ENCODE data around the gene BABAM2.

Gene BABAM2

GRCh38 chr2:28270456-28271152, 380.1 kb downstream of the BABAM2 start:
- peaks cover 58% of the 10 kb centered on the region for H3K4me1 Mint-ChIP-seq
- H3K4me3 Mint-ChIP-seq: no peak overlapping the region
- CTCF ChIA-PET: interaction anchor here (2.1 kb wide), 1 partner anchor 20 kb away, joined by 13 read pairs; no protein-coding TSS in a partner anchor
- H3K27ac Mint-ChIP-seq: no peak overlapping the region
- H3K9me3 Mint-ChIP-seq: no peaks in the 10 kb centered on the region
- peaks cover 3% of the 10 kb centered on the region for H3K27me3 Mint-ChIP-seq
- no peak for DNase-seq
- peaks cover 19% of the 10 kb centered on the region for H3K36me3 Mint-ChIP-seq

- peaks cover 3% of the 10 kb centered on the region for H3K27me3 Mint-ChIP-seq
- no peak for DNase-seq
- CTCF ChIA-PET: interaction anchor here (2.1 kb wide), 1 partner anchor 20 kb away, joined by 13 read pairs; no protein-coding TSS in a partner anchor
- peaks cover 17% of the 10 kb centered on the region for H3K36me3 Mint-ChIP-seq
- no peaks in the 10 kb centered on the region for H3K9me3 Mint-ChIP-seq
- peak overlapping the region; percentile 62 for H3K27ac Mint-ChIP-seq
- H3K4me3 Mint-ChIP-seq: no peak overlapping the region
- peaks cover 66% of the 10 kb centered on the region for H3K4me1 Mint-ChIP-seq
Measured at GRCh38 chr2:28271231-28271918, 380.8 kb downstream of the BABAM2 start.

GRCh38 chr2:28271919-28272250, 381.4 kb downstream of the BABAM2 start:
- Mint-ChIP-seq H3K4me1 (peaks cover 71% of the 10 kb centered on the region), H3K9me3 (no peaks in the 10 kb centered on the region), H3K36me3 (peaks cover 16% of the 10 kb centered on the region), H3K4me3 (no peak overlapping the region), H3K27ac (peak overlapping the region; percentile 62), H3K27me3 (peaks cover 3% of the 10 kb centered on the region)
- no peak for DNase-seq
- CTCF ChIA-PET: interaction anchor here (2.1 kb wide), 1 partner anchor 21 kb away, joined by 13 read pairs; no protein-coding TSS in a partner anchor

- Mint-ChIP-seq H3K36me3 (peaks cover 12% of the 10 kb centered on the region), H3K27ac (no peak overlapping the region), H3K9me3 (no peaks in the 10 kb centered on the region), H3K27me3 (peaks cover 3% of the 10 kb centered on the region), H3K4me1 (peaks cover 61% of the 10 kb centered on the region), H3K4me3 (no peak overlapping the region)
- no peak for DNase-seq
- CTCF ChIA-PET: interaction anchor here (1.3 kb wide), 1 partner anchor 12 kb away, joined by 3 read pairs; no protein-coding TSS in a partner anchor
Measured at GRCh38 chr2:28273751-28274150, 383.2 kb downstream of the BABAM2 start.

- CTCF ChIA-PET: no interaction called here
- no peak for DNase-seq
- H3K27ac Mint-ChIP-seq: no peak overlapping the region
Measured at GRCh38 chr2:28274911-28275685, 384.6 kb downstream of the BABAM2 start.

GRCh38 chr2:28276076-28276618, 385.6 kb downstream of the BABAM2 start:
- H3K4me3 Mint-ChIP-seq: no peak overlapping the region
- H3K9me3 Mint-ChIP-seq: no peaks in the 10 kb centered on the region
- peaks cover 48% of the 10 kb centered on the region for H3K4me1 Mint-ChIP-seq
- no peak overlapping the region for H3K27ac Mint-ChIP-seq
- CTCF ChIA-PET: interaction anchor here (0.8 kb wide), 1 partner anchor 593 kb away, joined by 3 read pairs; no protein-coding TSS in a partner anchor
- no peak for DNase-seq
- peaks cover 11% of the 10 kb centered on the region for H3K36me3 Mint-ChIP-seq
- peaks cover 3% of the 10 kb centered on the region for H3K27me3 Mint-ChIP-seq

More at GRCh38 chr2:28274911-28275685, 384.6 kb downstream of the BABAM2 start:
- Mint-ChIP-seq H3K9me3 (no peaks in the 10 kb centered on the region), H3K4me1 (peaks cover 56% of the 10 kb centered on the region), H3K36me3 (peaks cover 7% of the 10 kb centered on the region), H3K27me3 (peaks cover 3% of the 10 kb centered on the region), H3K4me3 (no peak overlapping the region)

GRCh38 chr2:28276807-28277206, 386.3 kb downstream of the BABAM2 start:
- Mint-ChIP-seq H3K4me1 (peaks cover 41% of the 10 kb centered on the region), H3K36me3 (peaks cover 9% of the 10 kb centered on the region), H3K9me3 (no peaks in the 10 kb centered on the region), H3K27ac (no peak overlapping the region), H3K4me3 (no peak overlapping the region), H3K27me3 (peaks cover 3% of the 10 kb centered on the region)
- DNase-seq: no peak
- CTCF ChIA-PET: no interaction called here

- Mint-ChIP-seq H3K9me3 (no peaks in the 10 kb centered on the region), H3K27ac (no peak overlapping the region), H3K4me1 (peaks cover 34% of the 10 kb centered on the region), H3K36me3 (peaks cover 8% of the 10 kb centered on the region), H3K4me3 (no peak overlapping the region), H3K27me3 (peaks cover 3% of the 10 kb centered on the region)
- CTCF ChIA-PET: interaction anchor here (1.7 kb wide), 1 partner anchor 25 kb away, joined by 4 read pairs; no protein-coding TSS in a partner anchor
- no peak for DNase-seq
Measured at GRCh38 chr2:28277466-28277865, 386.9 kb downstream of the BABAM2 start.

- no peak for DNase-seq
Measured at GRCh38 chr2:28279371-28279770, 388.8 kb downstream of the BABAM2 start.

GRCh38 chr2:28280619-28281018, 390.1 kb downstream of the BABAM2 start:
- Mint-ChIP-seq H3K4me1 (peaks cover 13% of the 10 kb centered on the region), H3K9me3 (no peaks in the 10 kb centered on the region), H3K36me3 (peaks cover 12% of the 10 kb centered on the region), H3K4me3 (no peak overlapping the region), H3K27me3 (no peaks in the 10 kb centered on the region), H3K27ac (no peak overlapping the region)
- DNase-seq: no peak
- CTCF ChIA-PET: no interaction called here

More at GRCh38 chr2:28279371-28279770, 388.8 kb downstream of the BABAM2 start:
- Mint-ChIP-seq H3K9me3 (no peaks in the 10 kb centered on the region), H3K4me1 (peaks cover 25% of the 10 kb centered on the region), H3K27me3 (no peaks in the 10 kb centered on the region), H3K27ac (no peak overlapping the region), H3K36me3 (peaks cover 12% of the 10 kb centered on the region), H3K4me3 (no peak overlapping the region)
- CTCF ChIA-PET: no interaction called here

GRCh38 chr2:28281739-28282138, 391.2 kb downstream of the BABAM2 start:
- H3K36me3 Mint-ChIP-seq: peaks cover 12% of the 10 kb centered on the region
- DNase-seq: no peak
- peaks cover 1% of the 10 kb centered on the region for H3K4me1 Mint-ChIP-seq
- H3K9me3 Mint-ChIP-seq: no peaks in the 10 kb centered on the region
- no peak overlapping the region for H3K27ac Mint-ChIP-seq
- no peaks in the 10 kb centered on the region for H3K27me3 Mint-ChIP-seq
- H3K4me3 Mint-ChIP-seq: no peak overlapping the region
- CTCF ChIA-PET: interaction anchor here (1.4 kb wide), 1 partner anchor 527 kb away, joined by 3 read pairs; no protein-coding TSS in a partner anchor

- DNase-seq: no peak
- H3K9me3 Mint-ChIP-seq: no peaks in the 10 kb centered on the region
Measured at GRCh38 chr2:28282248-28282647, 391.7 kb downstream of the BABAM2 start.

GRCh38 chr2:28282861-28283646, 392.5 kb downstream of the BABAM2 start:
- H3K4me3 Mint-ChIP-seq: no peak overlapping the region
- no peak for DNase-seq
- H3K27ac Mint-ChIP-seq: no peak overlapping the region
- H3K9me3 Mint-ChIP-seq: no peaks in the 10 kb centered on the region
- no peaks in the 10 kb centered on the region for H3K27me3 Mint-ChIP-seq
- no peaks in the 10 kb centered on the region for H3K4me1 Mint-ChIP-seq
- peaks cover 15% of the 10 kb centered on the region for H3K36me3 Mint-ChIP-seq
- CTCF ChIA-PET: no interaction called here

More at GRCh38 chr2:28282248-28282647, 391.7 kb downstream of the BABAM2 start:
- Mint-ChIP-seq H3K27ac (no peak overlapping the region), H3K27me3 (no peaks in the 10 kb centered on the region), H3K4me1 (no peaks in the 10 kb centered on the region), H3K4me3 (no peak overlapping the region), H3K36me3 (peaks cover 12% of the 10 kb centered on the region)
- CTCF ChIA-PET: interaction anchor here (1.4 kb wide), 1 partner anchor 528 kb away, joined by 3 read pairs; no protein-coding TSS in a partner anchor

Data from activated naive CD4-positive, alpha-beta T cell treated with anti-CD3 and anti-CD28 coated beads, Interleukin-2, amount 10 ng/mL, durations not matched to agents 7 days and 5 days (primary cell).